GM19372 (cell line): ENCODE data around the gene PFKM.
"Not testable (repeated sequence)": the region's sequence is repeated elsewhere in the genome, so short reads cannot be mapped to it uniquely, and the experiment has no call there.

Source experiments
- ATAC-seq: cut with Tn5 transposase; IDR thresholded peaks from one replicate; pipeline ENCODE4 v1.9.1; 2021; ENCODE audit warnings: mild to moderate bottlenecking, low read depth, moderate library complexity; ENCODE audit not compliant: unreplicated experiment

The PFKM gene

GRCh38 chr12:48110691-48111311 lies 8.4 kb upstream of the PFKM start:
- ATAC-seq, result no peak

- ATAC-seq, result not testable (repeated sequence)
Measured at GRCh38 chr12:48111312-48111693, 7.9 kb upstream of the PFKM start.

GRCh38 chr12:48115957-48116356 lies 3.2 kb upstream of the PFKM start:
- no peak for ATAC-seq

GRCh38 chr12:48118284-48118871 lies 786 bp upstream of the PFKM start:
- ATAC-seq, result no peak

- ATAC-seq, result no peak
Measured at GRCh38 chr12:48119834-48120195, 651 bp downstream of the PFKM start.

GRCh38 chr12:48121522-48121921 lies 2.4 kb downstream of the PFKM start:
- no peak for ATAC-seq

- ATAC-seq, result no peak
Measured at GRCh38 chr12:48122065-48122834, 3.1 kb downstream of the PFKM start.

- ATAC-seq, result no peak
Measured at GRCh38 chr12:48123169-48123568, 4.0 kb downstream of the PFKM start.

- ATAC-seq, result not testable (repeated sequence)
Measured at GRCh38 chr12:48125542-48125941, 6.4 kb downstream of the PFKM start.

GRCh38 chr12:48125985-48126384 lies 6.8 kb downstream of the PFKM start:
- no peak for ATAC-seq

- no peak for ATAC-seq
Measured at GRCh38 chr12:48126953-48127630, 7.9 kb downstream of the PFKM start.

- ATAC-seq, result no peak
Measured at GRCh38 chr12:48128800-48129199, 9.6 kb downstream of the PFKM start.

GRCh38 chr12:48129376-48129775 lies 10.2 kb downstream of the PFKM start:
- ATAC-seq, result no peak

GRCh38 chr12:48131517-48131916 lies 12.4 kb downstream of the PFKM start:
- ATAC-seq, result no peak

GRCh38 chr12:48132826-48133225 lies 13.7 kb downstream of the PFKM start:
- ATAC-seq, result no peak

GRCh38 chr12:48135027-48135426 lies 15.9 kb downstream of the PFKM start:
- ATAC-seq, result no peak

- ATAC-seq, result no peak
Measured at GRCh38 chr12:48142818-48143674, 23.9 kb downstream of the PFKM start.

GRCh38 chr12:48143898-48144297 lies 24.7 kb downstream of the PFKM start:
- no peak for ATAC-seq

- ATAC-seq, result no peak
Measured at GRCh38 chr12:48145981-48146380, 26.8 kb downstream of the PFKM start.

- ATAC-seq, result no peak
Measured at GRCh38 chr12:48151103-48151771, 32.1 kb downstream of the PFKM start.
